Astrocyte (in vitro differentiated cells and primary cell): ENCODE measurements around the gene PLGRKT. TPM values are rescaled to one million over a fixed set of nuclear protein-coding genes. Genes with fewer than 3 reads are reported as not detected.

Experiments
- DNase-seq: peaks from one replicate; pipeline ENCODE4 v3.0.0-alpha.2; 2010; ENCODE audit warnings: low read depth
- FAIRE-seq: peaks from 2 replicates; lab custom pipeline; 2011; peaks lifted over from hg19 to GRCh38; lab: Jason Lieb, UNC
- H2AFZ ChIP-seq: 2 replicates; pipeline ENCODE4 v1.6.0; 2012; ENCODE audit warnings: low read depth, low read length, inconsistent platforms
- H3K27ac ChIP-seq: 2 replicates; pipeline ENCODE4 v1.5.1; 2011; ENCODE audit warnings: low read depth, low read length, inconsistent platforms
- H3K27me3 ChIP-seq: 2 replicates; pipeline ENCODE4 v1.6.0; 2011; ENCODE audit warnings: low read length, inconsistent platforms; ENCODE audit not compliant: insufficient read depth
- H3K36me3 ChIP-seq: 2 replicates; pipeline ENCODE4 v1.5.1; 2011; ENCODE audit warnings: low read length, inconsistent platforms; ENCODE audit not compliant: insufficient read depth
- H3K4me1 ChIP-seq: 2 replicates; pipeline ENCODE4 v1.5.1; 2011; ENCODE audit warnings: low read length, inconsistent platforms; ENCODE audit not compliant: insufficient read depth
- H3K4me2 ChIP-seq: 2 replicates; pipeline ENCODE4 v1.6.0; 2012; ENCODE audit warnings: low read length, inconsistent platforms
- H3K4me3 ChIP-seq: 2 replicates; pipeline ENCODE4 v1.5.1; 2011; ENCODE audit warnings: low read depth, mild to moderate bottlenecking, low read length, inconsistent platforms; ENCODE audit not compliant: insufficient read depth
- H3K79me2 ChIP-seq: 2 replicates; pipeline ENCODE4 v1.6.0; 2012; ENCODE audit warnings: mild to moderate bottlenecking, low read length, inconsistent platforms; ENCODE audit not compliant: insufficient read depth
- H3K9ac ChIP-seq: 2 replicates; pipeline ENCODE4 v1.6.0; 2012; ENCODE audit warnings: mild to moderate bottlenecking, low read length, inconsistent platforms
- H3K9me3 ChIP-seq: 2 replicates; pipeline ENCODE4 v1.5.1; 2012; ENCODE audit warnings: low read depth, mild to moderate bottlenecking, low read length, inconsistent platforms; ENCODE audit not compliant: insufficient read depth
- H4K20me1 ChIP-seq: 2 replicates; pipeline ENCODE4 v1.6.0; 2012; ENCODE audit warnings: low read length, inconsistent platforms; ENCODE audit not compliant: insufficient read depth
- H3K27ac Mint-ChIP-seq: one replicate; pipeline ENCODE4 v1.8.0; 2021; ENCODE audit warnings: mild to moderate bottlenecking, mixed read lengths; ENCODE audit not compliant: unreplicated experiment
- H3K27me3 Mint-ChIP-seq: one replicate; pipeline ENCODE4 v1.8.0; 2021; ENCODE audit warnings: low read depth, mixed read lengths; ENCODE audit not compliant: unreplicated experiment
- H3K36me3 Mint-ChIP-seq: one replicate; pipeline ENCODE4 v1.8.0; 2021; ENCODE audit warnings: low read depth, mixed read lengths; ENCODE audit not compliant: unreplicated experiment
- H3K4me1 Mint-ChIP-seq: one replicate; pipeline ENCODE4 v1.8.0; 2021; ENCODE audit warnings: low read depth, mixed read lengths; ENCODE audit not compliant: unreplicated experiment
- H3K4me3 Mint-ChIP-seq: one replicate; pipeline ENCODE4 v1.8.0; 2021; ENCODE audit warnings: mild to moderate bottlenecking, moderate library complexity, mixed read lengths; ENCODE audit not compliant: unreplicated experiment
- H3K9me3 Mint-ChIP-seq: one replicate; pipeline ENCODE4 v1.8.0; 2021; ENCODE audit warnings: mild to moderate bottlenecking, mixed read lengths; ENCODE audit not compliant: unreplicated experiment
- CTCF ChIP-seq: IDR thresholded peaks from 2 replicates; pipeline ENCODE4 v1.5.1; 2011; ENCODE audit warnings: low read depth, mild to moderate bottlenecking, inconsistent platforms, low read length, moderate library complexity; ENCODE audit not compliant: insufficient read depth
- EZH2 ChIP-seq: IDR thresholded peaks from 2 replicates; pipeline ENCODE4 v1.6.1; 2012; ENCODE audit warnings: mild to moderate bottlenecking, low read length, inconsistent platforms; ENCODE audit not compliant: insufficient read depth
- total RNA-seq: library from RNA; stranded (reverse); gene quantifications from 2 replicates; pipeline ENCODE4 v1.2.1, GENCODE V29; 2021

PLGRKT gene
- total RNA-seq, 1 donor from 2014 or later: 10.6 TPM

DNA sequence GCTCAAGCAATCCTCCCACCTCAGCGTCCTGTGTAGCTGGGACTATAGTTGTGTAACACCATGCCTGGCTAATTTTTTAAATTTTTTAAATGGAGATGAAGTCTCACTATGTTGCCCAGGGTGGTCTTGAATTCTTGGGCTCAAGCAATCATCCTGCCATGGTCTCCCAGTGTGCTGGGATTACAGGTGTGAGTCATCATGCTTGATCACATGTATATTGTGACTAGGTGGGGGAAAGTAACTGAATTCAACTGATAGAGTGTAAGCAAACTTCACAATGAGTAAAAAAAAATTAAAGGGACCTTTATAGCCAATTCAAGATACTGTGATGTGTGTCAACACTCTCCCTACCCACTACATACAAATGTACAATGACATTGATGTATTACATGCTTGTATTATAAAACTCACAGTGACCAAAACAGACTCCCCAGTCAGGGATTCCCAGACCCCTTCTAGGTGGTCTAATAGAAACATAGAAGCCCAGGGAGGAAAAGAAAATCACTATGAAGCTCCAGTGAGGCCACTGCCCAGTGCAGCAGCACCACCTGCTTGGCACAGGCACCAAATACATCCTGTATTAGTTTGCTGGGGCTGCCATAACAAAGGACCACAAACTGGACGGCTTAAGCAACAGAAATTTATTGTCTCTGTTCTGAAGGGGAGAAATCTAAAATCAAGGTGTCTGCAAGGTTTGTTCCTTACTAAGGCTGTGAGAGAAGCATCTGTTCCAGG, 8.8 kb downstream of the PLGRKT start:
- Mint-ChIP-seq H3K36me3 (peaks cover 23% of the 10 kb centered on the region), H3K4me1 (no peaks in the 10 kb centered on the region), H3K27me3 (no peaks in the 10 kb centered on the region), H3K4me3 (no peak overlapping the region), H3K27ac (no peak overlapping the region), H3K9me3 (peaks cover 6% of the 10 kb centered on the region)
- Histone ChIP-seq H3K79me2 (no peaks in the 10 kb centered on the region), H3K4me2 (no peak overlapping the region), H3K36me3 (no peaks in the 10 kb centered on the region), H3K4me3 (no peak overlapping the region), H3K9ac (no peak overlapping the region), H2AFZ (no peak overlapping the region), H3K27me3 (no peaks in the 10 kb centered on the region), H3K4me1 (no peaks in the 10 kb centered on the region), H4K20me1 (no peaks in the 10 kb centered on the region), H3K9me3 (no peaks in the 10 kb centered on the region), H3K27ac (no peak overlapping the region)
- DNase-seq (no peak), FAIRE-seq (no peak)
- TF ChIP-seq EZH2 (no peak), CTCF (no peak)

DNA sequence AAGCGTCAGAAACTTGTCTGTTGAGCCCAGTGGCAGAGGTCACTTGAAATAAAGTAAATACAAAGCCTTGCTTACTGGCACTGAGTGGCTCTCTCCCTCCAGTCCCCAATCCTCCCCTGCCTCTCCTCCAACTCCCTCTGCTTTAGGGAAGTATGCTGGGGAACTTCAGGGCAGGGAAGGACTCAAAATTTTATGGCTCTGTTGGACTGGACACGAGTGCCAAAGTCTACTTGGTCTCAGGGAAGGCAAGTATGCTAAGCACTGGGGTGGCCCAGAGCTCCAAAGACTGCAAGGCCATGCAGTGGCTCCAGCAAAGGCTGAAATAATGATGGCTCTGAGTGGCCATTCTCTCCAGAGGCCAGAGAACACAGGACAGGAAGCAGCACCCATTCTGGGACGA, 9.6 kb downstream of the PLGRKT start:
- Mint-ChIP-seq H3K27ac (no peak overlapping the region), H3K36me3 (peaks cover 22% of the 10 kb centered on the region), H3K4me1 (no peaks in the 10 kb centered on the region), H3K9me3 (peaks cover 6% of the 10 kb centered on the region), H3K4me3 (no peak overlapping the region), H3K27me3 (no peaks in the 10 kb centered on the region)
- Histone ChIP-seq H3K4me3 (no peak overlapping the region), H3K9ac (no peak overlapping the region), H3K27ac (no peak overlapping the region), H3K4me1 (no peaks in the 10 kb centered on the region), H3K4me2 (no peak overlapping the region), H2AFZ (no peak overlapping the region), H3K9me3 (no peaks in the 10 kb centered on the region), H4K20me1 (no peaks in the 10 kb centered on the region), H3K79me2 (no peaks in the 10 kb centered on the region), H3K27me3 (no peaks in the 10 kb centered on the region), H3K36me3 (no peaks in the 10 kb centered on the region)
- DNase-seq (no peak), FAIRE-seq (no peak)
- TF ChIP-seq CTCF: no peak
- no peak for TF ChIP-seq EZH2

DNA sequence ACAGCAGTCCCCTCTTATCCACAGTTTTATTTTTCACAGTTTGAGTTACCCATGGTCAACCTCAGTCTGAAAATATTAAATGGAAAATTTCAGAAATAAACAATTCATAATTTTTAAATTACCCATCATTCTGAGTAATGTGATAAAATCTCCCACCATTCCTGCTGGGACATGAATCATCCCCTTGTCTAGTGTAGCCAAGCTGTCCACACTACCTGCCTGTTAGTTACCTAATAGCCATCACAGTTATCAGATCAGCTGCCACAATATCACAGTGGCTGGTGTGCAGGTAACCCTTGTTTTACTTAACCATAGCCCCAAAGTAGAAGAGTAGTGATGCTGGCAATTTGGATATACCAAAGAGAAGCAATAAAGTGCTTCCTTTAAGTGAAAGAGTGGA, 10.7 kb downstream of the PLGRKT start:
- Mint-ChIP-seq H3K27me3 (no peaks in the 10 kb centered on the region), H3K4me3 (no peak overlapping the region), H3K4me1 (no peaks in the 10 kb centered on the region), H3K9me3 (peaks cover 5% of the 10 kb centered on the region), H3K27ac (no peak overlapping the region), H3K36me3 (peaks cover 17% of the 10 kb centered on the region)
- H3K4me2 ChIP-seq: no peak overlapping the region
- no peaks in the 10 kb centered on the region for H3K9me3 ChIP-seq
- TF ChIP-seq EZH2 (no peak), CTCF (no peak)
- no peaks in the 10 kb centered on the region for H3K36me3 ChIP-seq
- no peaks in the 10 kb centered on the region for H3K79me2 ChIP-seq
- H3K4me3 ChIP-seq: no peak overlapping the region
- H3K27ac ChIP-seq: no peak overlapping the region
- H3K4me1 ChIP-seq: no peaks in the 10 kb centered on the region
- no peak overlapping the region for H3K9ac ChIP-seq
- DNase-seq (no peak), FAIRE-seq (no peak)
- H4K20me1 ChIP-seq: no peaks in the 10 kb centered on the region
- no peaks in the 10 kb centered on the region for H3K27me3 ChIP-seq
- H2AFZ ChIP-seq: no peak overlapping the region
